Measurements from ENCODE around the gene LCE6A. TPM values are rescaled to one million over a fixed set of nuclear protein-coding genes. Genes with fewer than 3 reads are reported as not detected.

The LCE6A gene
- total RNA-seq = not detected
- long read RNA-seq = 0 reads

- DNase-seq (ENCODE audit: low spot score) = no peak
Measured at GRCh38 chr1:152842556-152842955, at the start of gene LCE6A. LCE6A (plus strand) TSS chr1:152842856; CDS start chr1:152843521, 665 bp downstream.

GRCh38 chr1:152795686-152796085 is 47.0 kb upstream of the LCE6A start:
- DNase-seq (ENCODE audit: low spot score) = no peak
- intact Hi-C loops (cut with DNase I) = no loop called here

More at GRCh38 chr1:152842556-152842955, at the start of gene LCE6A:
- intact Hi-C loops (cut with DNase I) = no loop called here

GRCh38 chr1:152796421-152796820 is 46.2 kb upstream of the LCE6A start, which contains the start of gene LCE1D:
LCE1D (plus strand) TSS chr1:152796721; CDS start chr1:152797795, 1,074 bp downstream.
- intact Hi-C loops (cut with DNase I) = no loop called here
- DNase-seq (ENCODE audit: low spot score) = no peak

- no peak for DNase-seq (ENCODE audit: low spot score)
- intact Hi-C loops (cut with DNase I) = no loop called here
Measured at GRCh38 chr1:152801333-152801732, 41.3 kb upstream of the LCE6A start.

- intact Hi-C loops (cut with DNase I) = no loop called here
- DNase-seq (ENCODE audit: low spot score) = no peak
Measured at GRCh38 chr1:152806576-152806975, 36.1 kb upstream of the LCE6A start, which contains the start of gene LCE1C. LCE1C (minus strand) TSS chr1:152806651; CDS start chr1:152805478, 1,173 bp downstream.

- intact Hi-C loops (cut with DNase I) = no loop called here
- no peak for DNase-seq (ENCODE audit: low spot score)
Measured at GRCh38 chr1:152811050-152811449, 31.6 kb upstream of the LCE6A start.

- intact Hi-C loops (cut with DNase I) = no loop called here
- DNase-seq (ENCODE audit: low spot score) = no peak
Measured at GRCh38 chr1:152811671-152812070, 31.0 kb upstream of the LCE6A start, which contains the start of gene LCE1B. LCE1B (plus strand) TSS chr1:152811971; CDS start chr1:152812447, 476 bp downstream.

- DNase-seq (ENCODE audit: low spot score) = no peak
- intact Hi-C loops (cut with DNase I) = no loop called here
Measured at GRCh38 chr1:152817309-152817708, 25.3 kb upstream of the LCE6A start.

- DNase-seq (ENCODE audit: low spot score) = no peak
- intact Hi-C loops (cut with DNase I) = no loop called here
Measured at GRCh38 chr1:152823294-152823693, 19.4 kb upstream of the LCE6A start.

- DNase-seq (ENCODE audit: low spot score) = no peak
- intact Hi-C loops (cut with DNase I) = no loop called here
Measured at GRCh38 chr1:152824964-152825363, 17.7 kb upstream of the LCE6A start.

GRCh38 chr1:152827173-152827572 is 15.5 kb upstream of the LCE6A start, which contains the start of gene LCE1A:
LCE1A (plus strand) TSS chr1:152827473; CDS start chr1:152827473, 0 bp downstream.
- intact Hi-C loops (cut with DNase I) = no loop called here
- DNase-seq (ENCODE audit: low spot score) = no peak

GRCh38 chr1:152836870-152837269 is 5.8 kb upstream of the LCE6A start:
- no peak for DNase-seq (ENCODE audit: low spot score)
- intact Hi-C loops (cut with DNase I) = no loop called here

GRCh38 chr1:152855661-152856060 is 13.0 kb downstream of the LCE6A start:
- DNase-seq (ENCODE audit: low spot score) = no peak
- intact Hi-C loops (cut with DNase I) = no loop called here

GRCh38 chr1:152858062-152858461 is 15.4 kb downstream of the LCE6A start:
- intact Hi-C loops (cut with DNase I) = no loop called here
- DNase-seq (ENCODE audit: low spot score) = no peak

- DNase-seq (ENCODE audit: low spot score) = no peak
- intact Hi-C loops (cut with DNase I) = no loop called here
Measured at GRCh38 chr1:152859696-152860095, 17.0 kb downstream of the LCE6A start, which contains the start of gene LCE7A. LCE7A (plus strand) TSS chr1:152859996; CDS start chr1:152860698, 702 bp downstream.

- no peak for DNase-seq (ENCODE audit: low spot score)
- intact Hi-C loops (cut with DNase I) = no loop called here
Measured at GRCh38 chr1:152860129-152860528, 17.5 kb downstream of the LCE6A start.

- no peak for DNase-seq (ENCODE audit: low spot score)
- intact Hi-C loops (cut with DNase I) = no loop called here
Measured at GRCh38 chr1:152861374-152861773, 18.7 kb downstream of the LCE6A start.

- intact Hi-C loops (cut with DNase I) = no loop called here
- no peak for DNase-seq (ENCODE audit: low spot score)
Measured at GRCh38 chr1:152864443-152864842, 21.8 kb downstream of the LCE6A start.

GRCh38 chr1:152866321-152866720 is 23.7 kb downstream of the LCE6A start:
- intact Hi-C loops (cut with DNase I) = no loop called here
- no peak for DNase-seq (ENCODE audit: low spot score)

- intact Hi-C loops (cut with DNase I) = loop anchor here (2.0 kb wide), 1 partner anchor 353 kb away; no protein-coding TSS in a partner anchor
- DNase-seq (ENCODE audit: low spot score) = no peak
Measured at GRCh38 chr1:152869808-152870419, 27.3 kb downstream of the LCE6A start.
